Superior temporal gyrus (tissue), 1 donor: ENCODE results near the gene CNTROB.

Experiments used
- DNase-seq: peaks from one replicate; pipeline ENCODE4 v3.0.0-alpha.2; 2016; ENCODE audit errors: extremely low spot score

CNTROB gene, protein sequence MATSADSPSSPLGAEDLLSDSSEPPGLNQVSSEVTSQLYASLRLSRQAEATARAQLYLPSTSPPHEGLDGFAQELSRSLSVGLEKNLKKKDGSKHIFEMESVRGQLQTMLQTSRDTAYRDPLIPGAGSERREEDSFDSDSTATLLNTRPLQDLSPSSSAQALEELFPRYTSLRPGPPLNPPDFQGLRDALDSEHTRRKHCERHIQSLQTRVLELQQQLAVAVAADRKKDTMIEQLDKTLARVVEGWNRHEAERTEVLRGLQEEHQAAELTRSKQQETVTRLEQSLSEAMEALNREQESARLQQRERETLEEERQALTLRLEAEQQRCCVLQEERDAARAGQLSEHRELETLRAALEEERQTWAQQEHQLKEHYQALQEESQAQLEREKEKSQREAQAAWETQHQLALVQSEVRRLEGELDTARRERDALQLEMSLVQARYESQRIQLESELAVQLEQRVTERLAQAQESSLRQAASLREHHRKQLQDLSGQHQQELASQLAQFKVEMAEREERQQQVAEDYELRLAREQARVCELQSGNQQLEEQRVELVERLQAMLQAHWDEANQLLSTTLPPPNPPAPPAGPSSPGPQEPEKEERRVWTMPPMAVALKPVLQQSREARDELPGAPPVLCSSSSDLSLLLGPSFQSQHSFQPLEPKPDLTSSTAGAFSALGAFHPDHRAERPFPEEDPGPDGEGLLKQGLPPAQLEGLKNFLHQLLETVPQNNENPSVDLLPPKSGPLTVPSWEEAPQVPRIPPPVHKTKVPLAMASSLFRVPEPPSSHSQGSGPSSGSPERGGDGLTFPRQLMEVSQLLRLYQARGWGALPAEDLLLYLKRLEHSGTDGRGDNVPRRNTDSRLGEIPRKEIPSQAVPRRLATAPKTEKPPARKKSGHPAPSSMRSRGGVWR

DNA sequence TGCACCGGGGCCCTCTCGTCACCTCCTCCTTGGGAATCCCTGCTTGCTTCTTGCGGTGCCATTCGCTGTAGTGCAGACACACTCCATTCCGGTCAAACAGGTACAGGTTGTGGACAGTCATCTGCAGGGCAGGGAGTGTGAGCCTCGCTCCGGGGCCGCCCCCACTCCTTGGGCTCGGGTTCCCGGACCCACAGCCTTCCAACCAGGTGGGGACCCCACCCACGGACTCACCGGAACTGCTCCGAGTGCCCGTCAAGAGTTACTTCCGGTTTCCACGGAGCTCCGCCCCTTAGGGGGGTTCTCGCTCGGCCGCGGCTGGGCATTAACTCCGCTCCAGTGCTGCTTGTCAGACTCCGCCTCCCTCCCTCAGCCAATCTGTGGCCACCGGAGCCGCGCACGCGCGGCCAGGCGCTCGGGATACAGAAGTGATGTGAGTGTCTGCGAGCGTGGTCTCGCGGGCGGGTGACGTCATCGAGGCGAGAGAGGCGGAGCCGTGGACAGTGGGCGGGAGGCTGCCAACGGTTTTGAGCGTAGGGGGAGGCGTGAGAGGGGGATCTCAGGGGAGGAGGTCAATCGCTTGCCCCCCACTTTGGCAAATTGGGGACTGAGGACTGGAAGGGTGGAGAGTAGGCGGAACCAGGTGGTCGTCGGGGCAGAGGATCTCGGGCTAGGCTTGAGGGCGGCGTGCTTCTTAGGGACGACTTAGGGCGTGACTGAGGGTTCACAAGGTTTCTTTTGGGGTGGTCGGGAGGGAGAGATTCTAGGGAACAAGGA, at the start of gene CNTROB, which contains the start of gene TRAPPC1:
Gene CNTROB (plus strand): TSS at position 498 of the 774 bp plus-strand sequence. CDS start 874 bp downstream, outside the sequence.
Gene TRAPPC1 (minus strand): TSS at position 238 of the 774 bp plus-strand sequence. CDS start 117 bp downstream, at position 121.
- DNase-seq: peak; percentile 99

DNA sequence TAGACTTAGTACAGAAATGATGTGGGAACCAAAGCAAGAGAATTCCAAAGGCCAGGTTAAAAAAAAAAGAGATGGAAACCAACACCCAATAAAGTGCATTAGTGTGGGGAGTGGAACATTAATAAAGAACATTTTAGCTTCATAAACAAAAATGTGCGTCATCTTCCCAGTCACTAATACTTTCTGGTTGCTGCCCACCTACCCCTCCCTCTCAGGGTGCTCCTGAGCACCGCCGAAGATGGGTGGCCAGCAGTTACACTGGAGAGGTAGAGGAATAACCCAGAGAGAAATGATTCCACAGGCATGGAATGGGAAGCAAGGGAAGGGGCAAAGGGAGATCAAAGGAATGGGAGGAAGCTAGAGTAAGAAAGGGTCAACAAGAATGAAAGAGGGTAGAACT, 49.4 kb upstream of the CNTROB start:
- peak; percentile 16 for DNase-seq

DNA sequence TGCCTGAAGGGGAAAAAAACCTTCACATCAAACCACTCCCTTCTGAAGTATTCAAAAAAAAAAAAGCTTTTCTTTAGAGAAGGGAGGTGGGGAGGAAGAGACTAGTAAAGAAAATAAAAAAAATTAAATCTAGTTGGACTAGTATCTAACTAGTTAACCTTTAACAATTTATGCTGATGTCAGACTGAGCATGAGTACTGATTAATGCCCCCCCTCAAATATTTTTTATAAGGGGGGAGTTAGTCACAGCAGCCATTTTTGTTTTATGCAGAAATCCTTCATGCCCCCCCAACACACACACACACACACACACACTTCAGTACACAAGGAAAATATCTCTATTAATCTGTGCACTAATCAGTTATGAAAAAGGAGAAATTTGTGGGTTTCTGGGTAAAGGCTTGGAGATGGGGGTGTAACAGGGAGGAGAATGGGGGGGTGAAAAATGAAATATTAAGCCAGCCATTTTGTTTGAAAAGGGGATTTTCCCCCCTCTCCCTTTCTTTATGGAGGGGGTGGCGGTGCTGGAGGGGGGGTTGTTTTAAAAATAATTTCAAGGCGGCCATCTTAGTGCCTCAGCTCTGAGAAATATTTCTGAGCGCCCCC, 48.1 kb upstream of the CNTROB start:
- no peak for DNase-seq

DNA sequence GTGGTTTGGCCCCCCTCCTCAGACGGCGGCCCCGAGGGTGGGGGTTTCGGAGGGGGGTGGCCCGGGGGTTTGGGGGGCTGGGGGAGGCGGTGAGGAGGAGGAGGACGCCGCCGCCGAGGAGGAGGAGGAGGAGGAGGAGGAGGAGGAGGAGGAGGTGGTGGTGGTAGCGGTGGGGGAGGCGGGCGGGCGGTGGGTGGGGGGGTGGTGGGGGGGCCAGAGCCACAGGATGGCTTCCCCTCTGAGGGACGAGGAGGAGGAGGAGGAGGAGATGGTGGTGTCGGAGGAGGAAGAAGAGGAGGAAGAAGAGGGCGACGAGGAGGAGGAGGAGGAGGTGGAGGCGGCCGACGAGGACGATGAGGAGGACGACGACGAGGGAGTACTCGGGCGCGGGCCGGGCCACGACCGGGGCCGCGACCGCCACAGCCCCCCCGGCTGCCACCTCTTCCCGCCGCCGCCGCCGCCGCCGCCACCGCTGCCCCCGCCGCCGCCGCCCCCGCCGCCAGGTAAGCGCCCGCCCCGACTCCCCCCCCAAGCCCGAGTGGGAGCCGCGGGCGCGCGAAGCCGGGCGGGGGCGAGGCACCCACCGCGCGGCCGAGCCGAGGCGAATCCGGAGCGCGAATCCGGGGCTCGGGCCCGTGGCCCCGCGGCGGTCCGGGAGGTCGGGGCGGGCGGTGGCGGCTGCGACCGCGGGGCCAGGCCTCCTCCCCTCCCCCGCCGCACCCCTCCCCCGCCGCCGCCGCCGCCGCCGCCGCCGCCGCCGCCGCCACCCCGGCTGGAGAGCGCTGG, 47.2 kb upstream of the CNTROB start:
- no peak for DNase-seq

DNA sequence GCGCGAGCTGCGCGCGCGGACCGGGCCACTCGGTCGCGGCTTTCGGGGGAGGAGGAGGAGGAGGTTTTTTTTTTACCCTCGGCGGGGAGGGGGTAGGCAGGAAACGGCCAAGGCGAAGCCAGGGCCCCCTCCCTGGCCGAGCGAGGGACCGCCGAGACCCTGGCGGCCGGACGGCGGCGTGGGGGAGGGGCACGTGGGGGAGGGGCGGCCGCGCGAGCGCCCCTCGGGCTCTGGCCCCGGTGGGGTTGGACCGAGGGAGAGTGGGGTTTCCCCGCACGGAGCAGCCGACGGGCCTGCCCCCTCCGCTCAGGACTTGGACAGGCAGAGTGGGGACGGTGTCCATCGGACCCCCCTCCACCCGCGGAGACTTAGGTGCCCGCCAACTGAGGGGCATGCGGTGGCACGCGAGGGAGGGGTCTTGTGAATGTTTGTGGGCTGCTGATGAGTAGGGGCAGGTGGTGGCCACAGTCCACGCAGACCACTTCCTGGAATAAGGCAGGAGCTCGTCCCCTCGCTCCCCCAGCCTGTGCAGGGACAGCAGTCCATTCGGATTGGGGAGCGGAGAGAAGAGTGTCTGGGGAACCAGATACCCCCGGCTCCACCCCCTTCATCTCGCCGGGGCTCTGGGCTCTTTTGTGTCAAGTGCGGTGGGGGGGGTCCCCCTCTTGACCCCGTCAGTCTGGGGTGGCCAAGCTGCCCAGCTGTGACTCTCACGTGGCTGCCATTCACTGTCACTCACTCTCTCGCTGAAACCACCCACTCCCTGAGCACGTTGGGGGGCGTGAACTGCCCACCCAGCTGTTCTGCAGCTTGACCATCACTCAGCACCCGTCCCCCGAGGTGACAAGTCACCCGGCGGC, 46.4 kb upstream of the CNTROB start:
- peak; percentile 14 for DNase-seq

DNA sequence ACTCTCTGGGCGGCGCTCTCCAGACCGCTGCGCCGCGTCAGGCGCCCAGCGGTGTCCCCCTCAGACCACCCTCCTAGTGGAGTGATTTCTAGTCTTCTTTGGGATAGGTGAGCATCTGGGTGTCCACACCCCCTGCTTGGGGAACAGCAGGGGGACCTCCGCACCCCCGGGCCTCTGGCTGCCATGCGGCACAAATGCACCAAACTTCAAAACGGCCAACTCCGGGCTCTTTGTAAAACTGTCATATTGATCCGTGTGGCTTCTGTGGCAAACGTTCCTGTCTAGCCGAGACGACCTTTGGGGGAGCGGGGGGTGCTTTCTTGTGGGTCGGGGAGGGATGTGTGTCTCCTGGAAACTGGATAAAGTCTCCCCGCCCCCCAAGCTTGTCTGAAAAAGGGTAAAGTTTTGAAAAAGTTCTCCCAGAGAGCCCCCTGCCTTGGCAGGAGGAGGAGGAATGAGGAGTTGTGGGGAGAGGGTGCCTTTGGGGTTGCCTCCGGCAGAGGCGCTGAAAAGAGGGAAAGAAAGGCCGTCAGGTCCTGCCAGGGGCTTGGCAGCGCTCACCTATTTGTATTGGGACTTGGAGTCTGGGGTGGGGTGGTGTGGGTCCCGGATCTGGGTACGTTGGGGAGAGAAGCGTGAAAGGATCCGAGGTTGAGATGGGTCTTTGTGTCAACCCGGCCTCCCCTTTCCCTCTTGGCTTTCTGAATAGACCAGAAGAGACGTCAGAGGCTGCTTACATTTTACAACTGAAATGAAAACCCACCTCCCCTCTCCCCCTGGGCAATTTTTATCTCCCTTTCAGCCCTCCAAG, 45.6 kb upstream of the CNTROB start:
- DNase-seq: peak; percentile 19

DNA sequence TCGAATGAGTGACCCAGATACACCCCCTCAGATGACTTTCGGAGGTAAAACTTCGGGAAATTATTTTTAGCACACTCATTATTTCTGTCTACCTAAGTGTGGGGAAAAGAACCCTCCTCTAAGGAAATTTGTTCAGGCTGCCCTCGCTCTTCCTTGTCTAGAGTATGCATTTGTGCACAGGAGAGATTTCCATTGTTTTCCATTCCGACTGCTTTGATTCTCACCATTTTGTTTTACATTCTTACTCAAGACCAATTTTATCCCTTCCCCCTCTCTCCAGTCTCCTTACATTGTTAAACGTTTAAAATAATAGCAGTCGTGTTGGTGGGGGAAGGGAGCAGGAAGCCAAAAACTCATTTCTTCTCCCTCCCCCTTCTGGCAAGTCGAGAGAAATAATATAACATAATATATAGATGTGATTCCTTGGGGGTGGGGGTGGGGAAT, 44.9 kb upstream of the CNTROB start:
- peak; percentile 41 for DNase-seq

DNA sequence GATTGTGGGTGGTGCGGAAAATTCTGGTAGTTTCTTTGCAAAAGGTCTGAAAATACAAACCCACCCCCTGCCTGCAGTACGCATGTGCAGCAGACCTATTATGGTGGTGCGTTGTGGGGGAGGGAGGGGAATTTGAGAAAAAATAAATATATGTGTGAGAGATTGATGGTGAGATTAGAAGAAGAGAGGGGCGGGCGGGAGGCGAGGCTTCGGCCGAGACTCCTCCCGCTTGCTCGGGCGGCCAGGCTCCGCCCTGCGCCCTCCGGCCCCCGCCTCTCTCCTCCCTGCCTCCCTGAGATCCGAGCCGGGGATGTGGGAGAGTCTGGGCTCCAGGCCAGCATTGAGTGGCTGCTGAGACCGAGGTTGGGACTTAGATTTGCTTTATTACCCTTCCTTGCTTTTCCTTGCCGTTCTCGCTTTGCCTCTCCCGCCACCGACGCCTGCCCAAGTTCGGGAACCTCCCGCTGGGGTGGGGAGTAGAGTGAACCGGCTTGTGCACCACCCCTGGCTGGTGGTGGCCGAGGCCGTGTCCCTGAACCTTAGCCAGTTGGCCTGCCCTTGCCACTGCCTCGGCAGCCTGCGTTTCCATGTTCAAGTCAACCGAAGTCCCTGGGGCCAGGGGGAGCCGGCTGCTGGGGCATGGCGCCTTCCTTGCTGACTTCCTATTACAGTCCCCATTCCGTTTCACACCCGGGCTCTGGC, 44.4 kb upstream of the CNTROB start:
- peak; percentile 91 for DNase-seq

DNA sequence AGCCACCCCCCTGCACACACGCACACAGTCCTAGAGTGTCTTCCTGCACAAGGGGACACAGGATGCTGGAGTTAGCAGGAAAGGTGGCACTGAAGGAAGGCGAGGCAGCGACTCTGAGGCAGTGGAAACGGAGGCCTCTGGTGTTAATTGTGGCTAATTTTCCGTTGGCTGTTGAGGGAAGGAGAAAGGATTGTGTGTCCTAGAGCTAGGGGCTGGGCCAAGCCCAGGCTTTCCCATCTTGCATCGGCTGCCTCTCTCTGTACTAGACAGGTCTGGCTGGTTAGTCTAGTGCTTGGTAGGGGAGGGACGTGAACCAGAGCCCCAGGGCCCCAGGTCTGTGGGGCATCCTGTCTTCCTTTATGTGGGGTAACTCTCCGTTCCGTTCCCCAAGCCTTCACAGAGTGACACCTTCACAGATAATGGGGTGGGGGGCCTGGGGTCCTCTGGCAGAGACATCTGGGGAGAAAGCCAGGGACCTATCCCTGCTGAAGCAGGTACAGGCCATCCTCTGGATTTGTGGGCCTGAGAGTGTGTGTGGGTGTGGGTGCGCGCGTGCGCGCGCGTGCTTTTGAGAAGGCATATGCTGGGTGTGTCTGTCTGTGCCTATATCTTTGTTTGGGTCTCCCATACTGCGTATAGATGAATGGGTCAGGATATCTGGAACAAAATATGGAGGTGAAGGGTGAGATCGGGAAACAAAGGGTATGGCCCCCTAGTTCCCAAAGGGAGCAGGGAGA, 43.7 kb upstream of the CNTROB start, which contains the start of gene CHD3:
Gene CHD3 (plus strand): TSS at position 606 of the 737 bp plus-strand sequence. CDS start 212 bp downstream, outside the sequence.
- DNase-seq: peak; percentile 28

DNA sequence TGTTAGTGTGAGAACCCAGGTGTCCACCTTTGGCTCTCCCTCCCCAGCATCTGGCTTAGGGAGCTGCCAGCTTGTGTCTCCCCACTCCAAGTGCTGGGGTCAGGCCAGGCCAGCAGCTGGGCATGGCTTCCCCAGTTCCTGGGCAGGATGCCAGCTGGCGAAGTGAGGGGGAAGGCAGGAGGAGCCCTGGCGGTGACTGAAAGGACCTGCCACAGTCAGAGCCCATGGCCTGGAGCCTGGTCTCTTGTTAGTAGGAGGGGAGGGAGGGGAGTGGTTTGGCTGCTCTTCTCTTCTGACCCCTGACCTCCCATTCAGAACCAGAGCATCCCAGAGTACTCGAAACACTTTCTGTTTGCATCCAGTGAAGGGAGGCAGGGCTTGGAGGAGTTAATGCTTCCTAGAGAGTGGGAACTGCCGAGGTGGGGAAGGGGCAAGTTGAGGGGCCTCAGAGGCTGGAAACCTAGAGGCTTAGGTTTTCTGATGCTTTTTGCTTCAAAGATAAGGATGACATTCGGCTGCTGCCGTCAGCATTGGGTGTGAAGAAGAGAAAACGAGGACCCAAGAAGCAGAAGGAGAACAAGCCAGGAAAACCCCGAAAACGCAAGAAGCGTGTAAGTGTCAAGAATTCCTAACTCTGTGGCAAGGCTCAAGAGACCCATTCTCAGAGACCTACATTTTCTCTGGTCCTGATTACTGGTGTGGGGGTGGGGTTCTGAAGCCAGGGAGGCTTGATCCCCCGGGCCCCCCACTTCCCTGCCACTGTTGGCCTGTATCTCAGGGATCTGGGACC, 42.6 kb upstream of the CNTROB start:
- peak; percentile 96 for DNase-seq

DNA sequence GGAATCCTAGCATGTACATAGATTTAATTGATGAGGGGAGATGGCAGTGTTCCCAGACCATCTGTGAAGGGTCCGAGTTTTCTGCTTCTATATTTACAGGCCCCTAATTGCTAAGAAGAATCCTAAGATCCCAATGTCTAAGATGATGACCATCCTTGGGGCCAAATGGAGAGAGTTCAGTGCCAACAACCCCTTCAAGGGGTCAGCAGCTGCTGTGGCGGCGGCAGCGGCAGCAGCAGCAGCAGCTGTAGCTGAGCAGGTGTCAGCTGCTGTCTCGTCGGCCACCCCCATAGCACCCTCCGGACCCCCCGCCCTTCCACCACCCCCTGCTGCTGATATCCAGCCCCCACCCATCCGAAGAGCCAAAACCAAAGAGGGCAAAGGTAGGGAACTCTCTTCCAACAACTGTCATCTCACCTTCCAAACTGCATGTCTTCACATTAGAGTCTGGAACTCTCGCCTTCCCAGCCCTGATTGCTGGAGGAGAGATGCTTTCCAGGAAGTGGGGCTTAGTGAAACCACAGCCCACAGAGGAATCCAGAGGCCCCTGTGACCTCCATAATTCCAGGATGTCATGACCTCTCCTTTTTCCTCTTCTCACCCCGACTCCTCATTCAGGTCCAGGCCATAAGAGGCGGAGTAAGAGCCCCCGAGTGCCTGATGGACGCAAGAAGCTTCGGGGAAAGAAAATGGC, 38.7 kb upstream of the CNTROB start:
- DNase-seq: no peak

DNA sequence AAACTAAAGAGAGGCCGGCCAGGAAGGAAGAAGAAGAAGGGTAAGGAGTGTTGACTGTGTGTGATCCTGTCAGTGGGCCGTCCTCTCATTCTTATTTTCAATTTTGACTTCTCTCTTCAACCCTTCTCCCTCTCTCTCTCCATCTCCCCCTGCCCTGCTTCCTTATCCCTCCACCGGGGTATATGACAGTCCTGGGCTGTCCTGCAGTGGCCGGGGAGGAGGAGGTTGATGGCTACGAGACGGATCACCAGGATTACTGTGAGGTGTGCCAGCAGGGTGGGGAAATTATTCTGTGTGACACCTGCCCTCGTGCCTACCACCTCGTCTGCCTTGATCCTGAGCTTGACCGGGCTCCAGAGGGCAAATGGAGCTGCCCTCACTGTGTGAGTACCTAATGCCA, 37.8 kb upstream of the CNTROB start:
- DNase-seq: no peak

DNA sequence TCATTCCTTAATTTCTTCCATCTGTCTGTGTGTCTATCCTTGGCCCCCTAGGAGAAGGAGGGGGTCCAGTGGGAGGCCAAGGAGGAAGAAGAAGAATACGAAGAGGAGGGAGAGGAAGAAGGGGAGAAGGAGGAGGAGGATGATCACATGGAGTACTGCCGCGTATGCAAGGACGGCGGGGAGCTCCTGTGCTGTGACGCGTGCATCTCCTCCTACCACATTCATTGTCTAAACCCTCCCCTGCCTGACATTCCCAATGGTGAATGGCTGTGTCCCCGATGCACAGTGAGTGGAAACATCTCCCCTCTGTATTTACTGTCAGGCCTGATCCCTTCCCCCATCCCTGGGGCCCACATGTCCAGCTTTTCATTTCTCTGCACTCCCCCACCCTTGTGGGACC, 37.1 kb upstream of the CNTROB start:
- DNase-seq: no peak

DNA sequence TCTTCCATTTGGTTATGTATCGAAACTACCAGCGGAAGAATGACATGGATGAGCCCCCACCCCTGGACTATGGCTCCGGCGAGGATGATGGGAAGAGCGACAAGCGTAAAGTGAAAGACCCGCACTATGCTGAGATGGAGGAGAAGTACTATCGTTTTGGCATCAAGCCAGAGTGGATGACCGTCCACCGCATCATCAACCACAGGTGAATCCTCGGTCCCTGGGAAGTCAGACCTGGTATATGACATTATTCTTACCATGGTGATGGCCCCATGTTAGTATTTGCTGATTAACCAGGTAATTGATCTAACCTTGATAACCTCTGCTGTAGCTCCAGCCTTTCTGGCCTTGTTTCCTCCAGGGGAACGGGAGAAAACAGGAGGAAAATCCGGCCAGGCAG, 34.9 kb upstream of the CNTROB start:
- no peak for DNase-seq

DNA sequence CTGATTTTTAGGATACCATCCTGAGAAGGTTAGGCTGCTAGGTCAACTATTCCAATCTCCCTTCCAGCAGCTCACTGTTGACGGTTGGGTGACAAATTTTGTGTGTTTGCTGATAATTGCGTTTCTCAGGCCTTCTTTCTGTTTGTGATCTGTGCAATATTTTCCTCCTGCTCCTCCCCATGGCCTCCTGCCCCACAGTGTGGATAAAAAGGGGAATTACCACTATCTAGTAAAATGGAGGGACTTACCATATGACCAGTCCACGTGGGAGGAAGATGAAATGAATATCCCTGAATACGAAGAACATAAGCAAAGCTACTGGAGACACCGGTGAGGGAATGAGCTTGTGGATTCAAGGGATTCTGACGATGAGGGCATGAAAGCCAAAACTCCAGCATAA, 34.2 kb upstream of the CNTROB start:
- peak; percentile 82 for DNase-seq
